Measurements from ENCODE around the gene CUX1. TPM values are rescaled to one million over a fixed set of nuclear protein-coding genes. Genes with fewer than 3 reads are reported as not detected.

Gene CUX1, protein sequence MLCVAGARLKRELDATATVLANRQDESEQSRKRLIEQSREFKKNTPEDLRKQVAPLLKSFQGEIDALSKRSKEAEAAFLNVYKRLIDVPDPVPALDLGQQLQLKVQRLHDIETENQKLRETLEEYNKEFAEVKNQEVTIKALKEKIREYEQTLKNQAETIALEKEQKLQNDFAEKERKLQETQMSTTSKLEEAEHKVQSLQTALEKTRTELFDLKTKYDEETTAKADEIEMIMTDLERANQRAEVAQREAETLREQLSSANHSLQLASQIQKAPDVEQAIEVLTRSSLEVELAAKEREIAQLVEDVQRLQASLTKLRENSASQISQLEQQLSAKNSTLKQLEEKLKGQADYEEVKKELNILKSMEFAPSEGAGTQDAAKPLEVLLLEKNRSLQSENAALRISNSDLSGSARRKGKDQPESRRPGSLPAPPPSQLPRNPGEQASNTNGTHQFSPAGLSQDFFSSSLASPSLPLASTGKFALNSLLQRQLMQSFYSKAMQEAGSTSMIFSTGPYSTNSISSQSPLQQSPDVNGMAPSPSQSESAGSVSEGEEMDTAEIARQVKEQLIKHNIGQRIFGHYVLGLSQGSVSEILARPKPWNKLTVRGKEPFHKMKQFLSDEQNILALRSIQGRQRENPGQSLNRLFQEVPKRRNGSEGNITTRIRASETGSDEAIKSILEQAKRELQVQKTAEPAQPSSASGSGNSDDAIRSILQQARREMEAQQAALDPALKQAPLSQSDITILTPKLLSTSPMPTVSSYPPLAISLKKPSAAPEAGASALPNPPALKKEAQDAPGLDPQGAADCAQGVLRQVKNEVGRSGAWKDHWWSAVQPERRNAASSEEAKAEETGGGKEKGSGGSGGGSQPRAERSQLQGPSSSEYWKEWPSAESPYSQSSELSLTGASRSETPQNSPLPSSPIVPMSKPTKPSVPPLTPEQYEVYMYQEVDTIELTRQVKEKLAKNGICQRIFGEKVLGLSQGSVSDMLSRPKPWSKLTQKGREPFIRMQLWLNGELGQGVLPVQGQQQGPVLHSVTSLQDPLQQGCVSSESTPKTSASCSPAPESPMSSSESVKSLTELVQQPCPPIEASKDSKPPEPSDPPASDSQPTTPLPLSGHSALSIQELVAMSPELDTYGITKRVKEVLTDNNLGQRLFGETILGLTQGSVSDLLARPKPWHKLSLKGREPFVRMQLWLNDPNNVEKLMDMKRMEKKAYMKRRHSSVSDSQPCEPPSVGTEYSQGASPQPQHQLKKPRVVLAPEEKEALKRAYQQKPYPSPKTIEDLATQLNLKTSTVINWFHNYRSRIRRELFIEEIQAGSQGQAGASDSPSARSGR (N-terminal part only)
- total RNA-seq: 37.9 and 41.1 TPM in 2 replicates

GRCh38 chr7:101817471-101818286 lies at the start of gene CUX1:
Gene CUX1 (plus strand): TSS chr7:101817626. CDS start chr7:101817640, 14 bp downstream.

DNA sequence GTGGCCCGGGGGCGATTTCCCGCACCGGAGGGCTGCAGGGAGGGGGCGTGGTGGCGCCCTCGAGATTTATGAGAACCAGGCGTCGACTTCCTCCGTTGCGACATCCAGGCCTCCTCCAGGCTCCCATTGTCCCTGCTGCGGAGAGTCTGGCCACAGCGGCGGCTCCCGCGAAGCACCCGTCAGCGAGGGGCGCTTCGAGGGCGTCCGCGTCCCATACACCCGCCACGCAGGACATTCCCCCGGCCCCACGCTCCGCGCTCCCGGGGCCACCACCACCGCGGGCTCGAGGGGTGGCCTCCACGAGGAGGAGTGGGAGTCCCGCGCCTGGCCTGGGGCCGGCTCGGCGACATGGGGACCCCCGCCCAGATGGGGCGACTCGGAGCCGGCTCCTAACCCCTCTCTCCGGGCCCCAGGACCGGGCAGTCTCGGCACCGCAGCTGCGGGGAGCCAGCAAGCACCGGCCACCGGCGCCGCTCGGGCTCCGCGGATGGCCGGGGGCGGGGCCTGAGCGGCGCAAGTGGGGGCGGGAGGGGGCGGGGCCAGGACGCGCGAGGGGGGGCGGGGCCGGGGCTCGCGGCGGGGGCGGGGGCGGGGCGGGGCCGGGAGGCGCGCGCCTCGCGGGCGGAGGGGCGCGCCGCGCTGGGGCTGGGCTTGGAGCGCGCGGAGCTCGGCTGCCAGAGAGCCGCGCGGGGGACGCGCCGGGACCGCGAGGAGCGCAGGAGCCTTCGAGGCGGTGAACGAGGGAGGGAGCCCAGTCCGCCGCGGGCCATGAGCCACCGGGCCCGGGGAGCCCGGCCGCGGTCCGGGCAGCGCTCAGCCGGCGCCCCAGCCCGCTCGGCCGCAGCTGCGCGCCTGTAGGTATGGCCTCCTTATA lies 469.0 kb downstream of the CUX1 start, which contains the start of gene SH2B2:
Gene SH2B2 (plus strand): TSS at position 632 of the 874 bp plus-strand sequence. CDS start 13,683 bp downstream, outside the sequence.

Other genes with a start within 250 kb of the CUX1 start
- gene MYL10, start 188.3 kb upstream of the CUX1 start, total RNA-seq: not detected in 2 replicates

Data from bronchial smooth muscle cell (primary cell).